GM19455 (cell line): ENCODE results near the gene PDGFRB.

Experiments used
- ATAC-seq: cut with Tn5 transposase; IDR thresholded peaks from one replicate; pipeline ENCODE4 v1.9.1; 2021; ENCODE audit not compliant: unreplicated experiment

Gene PDGFRB

DNA sequence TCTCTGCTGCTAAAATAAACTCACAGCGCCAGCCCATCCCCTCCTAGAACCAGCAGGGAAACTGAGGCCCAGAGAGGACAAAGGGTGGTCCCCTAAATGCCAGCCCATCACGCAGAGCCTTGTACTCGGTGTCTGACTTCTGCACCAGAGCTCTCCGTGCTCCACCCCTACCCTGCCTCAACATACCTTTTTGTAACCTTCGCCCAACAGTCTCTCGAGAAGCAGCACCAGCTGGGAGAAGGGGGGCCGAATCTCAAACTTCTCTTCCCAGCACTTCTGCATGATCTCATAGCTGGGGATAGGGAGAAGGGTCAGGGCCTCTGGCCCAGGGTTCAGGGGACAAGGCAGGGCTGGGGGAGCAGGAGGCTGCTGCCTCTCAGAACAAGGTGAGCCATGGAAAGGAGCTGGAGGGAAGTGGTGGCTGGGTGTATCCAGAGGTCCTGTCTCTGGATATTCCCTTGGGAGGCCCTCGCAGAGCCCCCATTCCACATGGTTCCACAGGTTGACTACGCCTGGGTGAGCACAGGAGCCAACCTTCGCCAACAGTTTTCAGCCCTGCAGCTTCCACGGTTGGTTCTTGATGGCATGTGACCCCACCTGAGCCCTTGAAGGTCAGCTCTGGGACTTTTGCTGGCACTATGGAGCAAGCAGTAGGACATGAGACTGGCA lies 37.0 kb downstream of the PDGFRB start:
- no peak for ATAC-seq

DNA sequence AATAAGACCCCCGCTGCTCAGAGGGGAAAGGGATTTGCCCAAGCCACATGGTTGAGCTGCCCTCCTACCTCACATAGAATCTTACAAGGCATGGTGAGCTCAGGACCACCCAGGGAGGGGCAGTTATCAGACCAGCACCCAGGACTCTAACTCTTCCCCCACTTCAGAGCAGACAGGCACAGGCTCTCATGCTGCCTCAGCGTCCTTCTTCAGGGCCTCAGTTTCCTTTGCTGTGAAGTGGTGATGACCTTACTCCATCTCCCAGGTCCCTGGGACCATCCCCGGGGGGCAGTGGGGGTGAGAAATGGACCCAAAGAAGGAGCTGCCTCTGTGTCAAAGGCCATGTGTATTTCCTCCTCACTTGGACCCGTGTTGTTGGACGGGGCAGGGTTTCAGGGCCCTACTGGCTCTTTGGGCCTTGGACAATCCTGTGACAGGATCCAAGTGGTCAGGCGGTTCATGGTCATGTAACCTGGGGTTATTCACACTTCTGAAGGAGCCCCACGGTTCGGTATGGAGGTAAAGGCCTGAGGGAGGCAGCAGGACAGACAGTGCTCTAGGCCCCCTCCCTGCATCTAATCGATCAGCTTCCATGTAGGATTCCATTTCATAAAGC lies 37.6 kb downstream of the PDGFRB start:
- no peak for ATAC-seq

GRCh38 chr5:150116667-150117400 lies 38.8 kb downstream of the PDGFRB start:
- ATAC-seq: no peak

- ATAC-seq: no peak
Measured at GRCh38 chr5:150114773-150115408, 40.8 kb downstream of the PDGFRB start.

GRCh38 chr5:150114102-150114641 lies 41.5 kb downstream of the PDGFRB start:
- no peak for ATAC-seq

DNA sequence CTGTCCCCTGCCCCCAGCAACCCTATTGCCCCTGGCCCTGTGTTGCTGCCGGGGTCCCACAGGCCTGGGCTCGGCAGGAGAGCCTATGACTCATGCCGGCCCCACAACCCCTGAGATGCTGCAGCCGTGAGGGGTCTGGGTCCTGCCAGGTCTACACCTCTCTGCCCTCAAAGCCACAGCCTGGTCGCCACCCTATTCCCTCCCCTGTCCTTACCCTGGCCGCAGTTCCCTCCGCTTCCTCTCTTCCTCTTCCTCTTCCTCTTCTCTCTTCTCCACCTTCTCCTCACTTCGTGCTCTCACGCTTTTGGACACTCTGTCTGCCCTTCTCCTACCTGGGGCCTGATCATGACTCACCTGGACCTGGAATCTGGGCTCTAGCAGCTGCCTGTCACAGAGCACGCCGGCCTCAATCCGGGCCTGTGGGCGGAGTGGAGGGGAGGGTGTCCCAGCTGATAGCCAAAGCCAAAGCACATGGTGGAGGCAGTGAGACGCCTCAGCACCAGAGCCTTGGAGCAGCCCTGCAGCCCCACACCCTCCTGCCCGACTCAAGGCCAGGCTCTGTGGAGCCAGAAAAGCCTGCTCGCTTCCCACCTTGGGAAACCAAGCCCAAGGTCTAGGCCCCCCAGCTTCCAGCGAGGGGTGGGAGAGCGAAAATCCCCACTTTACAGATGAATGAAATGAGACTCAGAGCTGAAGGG lies 42.4 kb downstream of the PDGFRB start:
- ATAC-seq: no peak

DNA sequence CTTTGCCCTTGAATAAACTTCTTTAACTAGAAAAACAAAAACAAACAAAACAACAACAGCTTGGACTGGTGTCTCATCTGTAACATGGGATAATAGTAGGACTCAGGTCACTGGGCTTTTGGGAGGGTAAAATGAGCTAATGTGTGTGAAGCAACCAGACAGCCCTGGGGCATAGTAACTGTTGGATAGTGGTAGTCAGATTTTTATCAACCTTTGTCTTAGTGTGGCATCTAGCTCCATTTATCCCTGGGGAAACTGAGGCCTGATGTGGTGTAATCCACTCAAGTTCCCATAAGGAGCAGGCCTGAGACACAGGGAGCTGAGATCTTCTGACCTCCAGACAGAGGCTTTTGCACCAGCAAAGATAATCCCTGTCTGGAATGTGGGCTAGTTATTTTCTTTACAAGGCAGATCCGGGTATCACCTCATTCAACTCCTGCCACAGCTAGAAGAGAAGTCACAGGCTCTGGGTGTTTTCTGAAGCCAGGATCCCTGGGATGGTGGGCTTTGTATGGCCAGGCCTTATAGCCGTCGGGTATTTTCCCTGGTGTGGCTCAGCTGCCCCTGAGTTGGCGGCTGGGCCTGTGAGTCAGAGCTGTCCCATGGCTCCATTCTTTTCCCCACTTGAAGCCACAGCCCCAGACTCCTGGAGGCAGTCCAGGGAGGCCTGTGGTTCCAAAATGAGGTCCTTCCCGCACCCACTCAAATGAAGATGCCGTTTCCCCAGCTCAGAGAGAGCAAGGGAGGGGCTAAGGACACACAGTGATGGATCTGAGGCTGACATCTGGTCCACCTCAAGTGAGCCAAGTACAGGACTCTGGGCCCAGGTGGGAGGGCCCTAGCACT lies 43.2 kb downstream of the PDGFRB start:
- ATAC-seq: no peak

DNA sequence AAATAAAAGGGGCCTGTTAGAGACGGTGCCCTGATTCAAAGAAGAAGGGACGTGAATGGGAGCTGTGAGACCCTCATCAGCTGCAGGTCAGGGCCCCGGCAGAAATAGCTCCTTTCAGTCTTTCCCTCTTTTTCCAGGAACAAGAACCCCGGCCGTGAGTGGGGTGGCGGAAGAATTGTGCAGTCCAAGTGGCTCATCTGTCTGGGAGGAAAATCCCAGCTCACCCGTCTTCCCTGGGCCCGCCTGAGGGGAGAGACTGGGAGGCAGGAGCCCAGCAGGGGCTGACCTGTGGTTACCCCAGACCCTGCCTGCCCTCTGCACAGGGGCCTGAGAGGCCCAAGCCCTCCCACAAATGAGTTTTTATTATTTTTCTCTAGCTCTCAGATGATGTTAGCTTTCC lies 44.5 kb downstream of the PDGFRB start:
- no peak for ATAC-seq

DNA sequence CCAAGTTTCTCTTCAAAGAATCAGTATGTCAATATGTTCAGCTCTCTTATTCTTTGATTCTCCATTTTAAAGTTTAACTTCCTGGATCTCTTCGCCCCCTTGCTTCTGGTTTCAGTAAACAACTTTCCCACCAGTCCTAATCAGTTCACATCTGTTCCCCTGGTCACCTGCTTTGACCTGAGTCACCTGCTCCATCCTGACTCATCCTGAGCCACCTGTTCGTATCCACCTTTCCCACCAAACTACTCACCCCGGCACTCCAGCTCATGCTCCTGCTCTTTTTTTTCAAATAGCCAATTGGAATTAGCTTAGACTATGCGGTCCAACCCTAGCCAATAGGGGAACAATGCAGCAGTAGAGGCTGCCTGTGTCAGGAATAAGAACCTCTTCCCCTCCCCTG lies 45.7 kb downstream of the PDGFRB start:
- ATAC-seq: no peak

- no peak for ATAC-seq
Measured at GRCh38 chr5:150108711-150109514, 46.7 kb downstream of the PDGFRB start.

GRCh38 chr5:150107909-150108447 lies 47.7 kb downstream of the PDGFRB start:
- no peak for ATAC-seq

DNA sequence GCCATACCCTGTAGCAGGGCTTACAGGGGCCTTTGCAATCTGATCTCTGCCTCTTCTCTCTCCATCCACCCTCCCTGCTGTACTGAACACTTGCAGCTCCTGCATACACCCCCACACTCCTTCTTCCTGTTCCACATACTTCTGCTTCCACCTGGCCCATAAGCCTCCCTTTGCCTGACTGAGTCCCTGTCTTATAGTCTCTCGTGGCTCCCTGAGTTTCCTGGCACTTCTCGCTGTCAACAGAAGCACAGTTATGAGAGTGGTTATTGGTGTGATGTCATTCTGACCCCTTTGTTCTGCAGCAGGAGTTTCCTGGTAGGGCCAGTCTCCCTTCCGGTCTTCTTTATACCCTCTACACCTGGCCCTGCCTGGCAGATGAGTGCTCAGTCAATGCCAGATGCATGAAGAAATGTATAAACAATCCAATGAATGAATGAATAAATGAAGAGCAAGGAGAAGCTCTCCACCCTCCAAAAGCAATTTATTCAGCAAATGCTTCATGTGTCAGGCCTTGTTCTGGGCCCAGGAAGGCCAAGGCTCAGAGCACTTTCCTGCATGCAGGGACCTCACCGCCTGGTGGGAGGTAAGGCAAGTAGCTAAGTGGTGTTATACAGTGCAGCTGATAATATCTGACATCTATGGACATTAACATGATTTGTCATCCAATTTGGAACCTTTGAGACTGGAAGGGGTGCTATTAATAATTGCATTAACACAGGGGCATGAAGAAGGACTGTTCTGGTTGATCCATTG lies 48.8 kb downstream of the PDGFRB start:
- no peak for ATAC-seq

- no peak for ATAC-seq
Measured at GRCh38 chr5:150105928-150106615, 49.6 kb downstream of the PDGFRB start.

- ATAC-seq: no peak
Measured at GRCh38 chr5:150104550-150104870, 51.1 kb downstream of the PDGFRB start.

GRCh38 chr5:150103678-150104549 lies 51.7 kb downstream of the PDGFRB start:
- no peak for ATAC-seq

GRCh38 chr5:150101023-150101422 lies 54.6 kb downstream of the PDGFRB start:
- no peak for ATAC-seq

DNA sequence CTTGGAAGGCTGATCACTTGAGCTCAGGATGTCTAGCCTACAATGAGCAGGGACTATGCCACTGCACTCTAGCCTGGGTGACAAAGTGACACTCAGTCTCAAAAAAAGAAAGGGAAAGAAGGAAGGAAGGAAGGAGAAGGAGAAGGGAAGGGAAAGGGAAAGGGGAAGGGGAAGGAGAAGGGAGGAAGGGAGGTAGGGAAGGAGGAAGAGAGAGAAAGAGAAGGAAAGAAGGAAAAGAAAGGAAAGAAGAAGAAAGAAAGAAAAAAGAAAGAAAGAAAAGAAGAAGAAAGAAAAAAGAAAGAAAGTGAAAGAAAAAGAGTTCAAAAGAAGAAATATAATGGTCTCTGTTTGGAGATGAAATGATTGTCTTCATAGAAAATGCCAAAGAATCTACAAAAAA lies 58.5 kb downstream of the PDGFRB start:
- no peak for ATAC-seq
